HG03565 (cell line): ENCODE results near the gene ICA1.
"Not testable (repeated sequence)": the region's sequence is repeated elsewhere in the genome, so short reads cannot be mapped to it uniquely, and the experiment has no call there.

ENCODE experiments used
- ATAC-seq: cut with Tn5 transposase; IDR thresholded peaks from one replicate; pipeline ENCODE4 v1.9.1; 2021; ENCODE audit warnings: mild to moderate bottlenecking, moderate library complexity; ENCODE audit not compliant: unreplicated experiment

Gene ICA1

GRCh38 chr7:8261711-8262695 is at the start of gene ICA1:
ICA1 (minus strand) TSS chr7:8262167; CDS start chr7:8235926, 26,241 bp downstream.
- ATAC-seq = no peak

- no peak for ATAC-seq
These were observed 48.9 kb upstream of the ICA1 start for GRCh38 chr7:8310876-8311275.

- ATAC-seq = no peak
These were observed 43.8 kb upstream of the ICA1 start for GRCh38 chr7:8305625-8306388.

GRCh38 chr7:8305104-8305503 is 43.1 kb upstream of the ICA1 start:
- no peak for ATAC-seq

DNA sequence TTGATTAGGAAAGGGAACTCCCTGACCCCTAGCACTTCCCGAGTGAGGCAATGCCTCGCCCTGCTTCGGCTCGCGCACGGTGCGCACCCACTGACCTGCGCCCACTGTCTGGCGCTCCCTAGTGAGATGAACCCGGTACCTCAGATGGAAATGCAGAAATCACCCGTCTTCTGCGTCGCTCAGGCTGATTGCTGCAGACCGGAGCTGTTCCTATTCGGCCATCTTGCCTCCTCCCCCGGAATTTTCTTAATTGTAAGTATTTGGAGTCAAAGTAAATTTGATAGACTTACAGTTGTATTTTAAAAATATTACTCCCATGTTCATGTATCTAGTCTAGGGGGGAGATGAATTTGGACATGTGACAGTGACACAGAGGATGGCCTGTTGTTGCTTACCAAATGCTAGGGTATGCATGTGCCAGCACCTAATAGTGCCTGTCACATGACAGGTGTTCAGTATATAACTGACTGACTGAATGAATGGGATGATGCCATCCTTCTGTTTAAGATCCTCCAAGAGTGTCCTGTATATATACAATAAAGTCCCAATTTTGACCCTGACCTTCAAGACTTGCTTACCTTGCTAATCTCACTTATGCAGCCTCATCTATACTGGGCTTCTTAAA is 42.0 kb upstream of the ICA1 start:
- ATAC-seq = no peak

DNA sequence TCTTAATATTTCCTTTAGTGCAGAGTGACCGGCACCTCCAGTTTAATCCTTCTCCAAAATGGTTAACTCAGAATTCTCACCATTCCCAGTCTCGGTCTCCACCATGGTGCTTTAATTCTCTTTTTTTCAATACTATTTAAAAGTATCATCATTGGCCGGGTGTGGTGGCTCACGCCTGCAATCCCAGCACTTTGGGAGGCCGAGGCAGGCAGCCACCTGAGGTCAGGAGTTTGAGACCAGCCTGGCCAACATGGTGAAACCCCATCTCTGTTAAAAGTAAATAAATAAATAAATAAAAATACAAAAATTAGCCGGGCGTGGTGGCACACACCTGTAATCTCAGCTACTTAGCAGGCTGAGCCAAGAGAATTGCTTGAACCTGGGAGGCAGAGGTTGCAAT is 35.1 kb upstream of the ICA1 start:
- ATAC-seq = not testable (repeated sequence)

- no peak for ATAC-seq
These were observed 34.3 kb upstream of the ICA1 start for GRCh38 chr7:8296362-8296659.

- peak; percentile 98 for ATAC-seq
These were observed 33.8 kb upstream of the ICA1 start for GRCh38 chr7:8295638-8296361.

GRCh38 chr7:8291397-8292141 is 29.6 kb upstream of the ICA1 start:
- no peak for ATAC-seq

- ATAC-seq = no peak
These were observed 28.8 kb upstream of the ICA1 start for GRCh38 chr7:8290645-8291308.

GRCh38 chr7:8286118-8286517 is 24.2 kb upstream of the ICA1 start:
- no peak for ATAC-seq

DNA sequence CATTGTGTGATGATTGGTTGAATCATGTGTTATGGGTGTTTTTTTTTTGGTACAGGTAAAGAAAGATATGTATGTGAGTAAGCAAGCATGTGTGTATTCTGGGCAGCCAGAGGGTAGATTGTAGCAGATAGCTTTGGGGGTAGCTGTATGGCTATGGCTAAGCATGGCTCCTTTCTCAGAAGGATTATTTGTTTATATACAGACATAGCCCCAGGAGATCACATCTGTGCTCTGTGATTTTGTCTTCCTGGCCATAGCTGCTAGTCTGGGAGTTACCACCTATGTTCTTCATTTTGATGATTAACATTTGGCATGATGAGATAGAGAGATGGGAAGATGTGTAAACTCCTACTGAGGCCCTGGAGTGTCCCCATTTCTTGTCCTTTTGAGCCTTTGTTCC is 23.2 kb upstream of the ICA1 start:
- ATAC-seq = no peak

DNA sequence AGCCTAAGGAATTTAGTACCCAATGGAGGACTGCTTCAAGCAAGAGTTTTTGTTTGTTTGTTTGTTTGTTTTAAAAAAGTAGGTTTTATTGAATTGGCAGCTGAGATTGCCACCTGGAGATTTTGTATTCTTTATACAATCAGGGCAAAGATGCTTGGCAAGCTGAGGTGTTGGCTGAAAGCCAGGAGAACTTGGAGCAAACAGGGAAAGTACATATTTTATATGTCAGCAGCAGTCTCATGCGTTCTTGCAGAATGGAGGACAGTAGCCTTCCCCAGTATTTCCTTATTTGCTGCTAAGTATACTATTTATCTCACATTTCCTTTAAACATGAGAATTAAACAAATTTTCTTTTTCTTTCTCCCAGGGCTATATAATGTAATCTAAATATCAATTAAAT is 22.6 kb upstream of the ICA1 start:
- no peak for ATAC-seq

DNA sequence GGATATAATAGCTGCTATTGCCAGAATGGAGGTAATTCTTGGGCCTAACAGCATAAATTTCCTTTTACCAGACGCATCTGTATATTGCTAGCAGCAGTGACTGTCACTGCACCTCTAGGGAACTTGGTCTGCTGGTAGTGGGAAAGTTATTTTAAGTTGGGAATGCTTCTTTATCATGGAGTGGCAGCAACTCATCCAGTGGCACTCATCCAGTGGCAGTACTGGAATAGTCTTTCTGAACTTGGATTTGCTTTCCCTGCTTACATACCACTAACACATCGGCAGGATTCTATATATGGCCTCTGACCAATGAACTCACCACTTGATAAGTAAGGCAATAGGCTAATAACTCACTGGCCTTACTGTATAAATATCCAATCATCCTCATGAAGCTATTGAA is 22.0 kb upstream of the ICA1 start:
- ATAC-seq = no peak

- ATAC-seq = no peak
These were observed 20.9 kb upstream of the ICA1 start for GRCh38 chr7:8282871-8283270.

- ATAC-seq = no peak
These were observed 20.2 kb upstream of the ICA1 start for GRCh38 chr7:8282162-8282561.

- no peak for ATAC-seq
These were observed 16.2 kb upstream of the ICA1 start for GRCh38 chr7:8278183-8278582.

GRCh38 chr7:8277394-8277982 is 15.5 kb upstream of the ICA1 start:
- no peak for ATAC-seq

DNA sequence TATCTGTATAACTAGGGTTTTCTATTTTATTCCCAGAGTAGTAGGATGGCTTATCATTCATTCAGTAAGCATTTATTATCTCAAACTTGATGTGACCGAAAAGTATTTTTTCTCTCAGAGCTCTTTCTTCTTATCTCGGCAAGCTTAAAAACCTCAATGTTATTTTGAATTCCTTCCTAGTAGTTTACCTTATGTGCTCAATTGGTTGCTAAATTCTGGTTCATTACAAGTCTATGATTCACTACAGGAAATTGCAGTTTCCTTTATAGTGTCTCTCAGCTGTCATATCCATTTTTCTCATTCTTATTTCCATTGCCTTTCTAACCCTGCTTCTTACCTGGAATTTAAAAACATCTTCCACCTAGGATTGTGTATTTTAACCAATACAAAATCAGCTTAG is 12.6 kb upstream of the ICA1 start:
- no peak for ATAC-seq
